Loucy (cell line): ENCODE data around the gene HTRA3.

ENCODE experiments used
- H2AFZ ChIP-seq: fragments of 200-600 bp; sonication (generic); 2 replicates; pipeline ENCODE4 v1.6.0; 2016; ENCODE audit warnings: antibody characterized with exemption, mild to moderate bottlenecking, low read length, moderate library complexity
- H3F3A ChIP-seq: fragments of 200-600 bp; 2 replicates; pipeline ENCODE4 v1.6.0; 2016; ENCODE audit warnings: antibody characterized with exemption, low read depth, mild to moderate bottlenecking
- H3K27me3 ChIP-seq: fragments of 200-600 bp; sonication (generic); 2 replicates; pipeline ENCODE4 v1.6.1; 2014; ENCODE audit warnings: low read length, mild to moderate bottlenecking; ENCODE audit not compliant: insufficient read depth, poor library complexity, severe bottlenecking
- H3K36me3 ChIP-seq: fragments of 200-600 bp; sonication (generic); 2 replicates; pipeline ENCODE4 v1.6.1; 2016; ENCODE audit warnings: low read length; ENCODE audit not compliant: insufficient read depth
- H3K4me1 ChIP-seq: fragments of 200-600 bp; sonication (generic); 2 replicates; pipeline ENCODE4 v1.5.1; 2014; ENCODE audit warnings: low read length, mild to moderate bottlenecking; ENCODE audit not compliant: insufficient read depth, poor library complexity, severe bottlenecking
- H3K4me2 ChIP-seq: fragments of 200-600 bp; sonication (generic); 2 replicates; pipeline ENCODE4 v1.6.0; 2014; ENCODE audit warnings: antibody characterized with exemption, low read length, low read depth, mild to moderate bottlenecking; ENCODE audit not compliant: poor library complexity, severe bottlenecking
- H3K4me3 ChIP-seq: fragments of 200-600 bp; sonication (generic); 2 replicates; pipeline ENCODE4 v1.5.1; 2014; ENCODE audit warnings: low read length, mild to moderate bottlenecking, mixed read lengths; ENCODE audit not compliant: poor library complexity, severe bottlenecking
- H3K79me2 ChIP-seq: fragments of 200-600 bp; sonication (generic); 2 replicates; pipeline ENCODE4 v1.6.1; 2014; ENCODE audit warnings: low read length; ENCODE audit not compliant: insufficient read depth
- H3K9ac ChIP-seq: fragments of 200-600 bp; sonication (generic); 2 replicates; pipeline ENCODE4 v1.6.0; 2014; ENCODE audit warnings: mild to moderate bottlenecking, low read depth, low read length, moderate library complexity; ENCODE audit not compliant: poor library complexity, severe bottlenecking
- H3K9me2 ChIP-seq: fragments of 200-600 bp; sonication (generic); replicated peaks from 2 replicates; pipeline ENCODE4 v1.6.1; 2016; ENCODE audit warnings: low read depth, low read length, mixed read lengths
- H3K9me3 ChIP-seq: fragments of 200-600 bp; sonication (generic); 2 replicates; pipeline ENCODE4 v1.6.1; 2014; ENCODE audit warnings: mild to moderate bottlenecking, antibody characterized with exemption, low read length, low read depth; ENCODE audit not compliant: insufficient read depth
- H4K20me1 ChIP-seq: fragments of 200-600 bp; sonication (generic); 2 replicates; pipeline ENCODE4 v1.6.0; 2014; ENCODE audit warnings: antibody characterized with exemption, low read length, mild to moderate bottlenecking; ENCODE audit not compliant: insufficient read depth, poor library complexity, severe bottlenecking
- CTCF ChIP-seq: fragments of 200-600 bp; sonication (generic); conservative IDR thresholded peaks from 2 replicates; pipeline ENCODE4 v1.5.1; 2014; ENCODE audit warnings: mild to moderate bottlenecking, antibody characterized with exemption, low read length
- EZH2phosphoT487 ChIP-seq: fragments of 200-600 bp; IDR thresholded peaks from 2 replicates; pipeline ENCODE4 v1.6.1; 2018; ENCODE audit warnings: antibody characterized with exemption, mild to moderate bottlenecking, moderate library complexity, borderline replicate concordance

Gene HTRA3

GRCh38 chr4:8238515-8239053 is 31.0 kb upstream of the HTRA3 start:
- no peaks in the 10 kb centered on the region for H4K20me1 ChIP-seq
- H3K4me1 ChIP-seq, result no peaks in the 10 kb centered on the region
- no peak overlapping the region for H2AFZ ChIP-seq
- H3K27me3 ChIP-seq, result no peaks in the 10 kb centered on the region
- peak; percentile 34; the same call in 1 of the 2 replicates for TF ChIP-seq CTCF
- TF ChIP-seq EZH2phosphoT487, result no peak
- H3K9me2 ChIP-seq, result no peaks in the 10 kb centered on the region
- peaks cover 35% of the 10 kb centered on the region; the same call in 1 of the 2 replicates for H3K36me3 ChIP-seq
- no peak overlapping the region for H3K4me3 ChIP-seq
- H3K79me2 ChIP-seq, result no peaks in the 10 kb centered on the region
- H3K4me2 ChIP-seq, result no peak overlapping the region
- no peaks in the 10 kb centered on the region for H3K9me3 ChIP-seq
- no peaks in the 10 kb centered on the region for H3F3A ChIP-seq
- H3K9ac ChIP-seq, result no peak overlapping the region

GRCh38 chr4:8239226-8239625 is 30.3 kb upstream of the HTRA3 start:
- Histone ChIP-seq H3K36me3 (peaks cover 29% of the 10 kb centered on the region; the same call in 1 of the 2 replicates), H3K9me2 (no peaks in the 10 kb centered on the region), H3K9me3 (no peaks in the 10 kb centered on the region), H4K20me1 (no peaks in the 10 kb centered on the region), H3K4me2 (no peak overlapping the region), H3K4me1 (no peaks in the 10 kb centered on the region), H3K79me2 (no peaks in the 10 kb centered on the region), H3F3A (no peaks in the 10 kb centered on the region), H3K9ac (no peak overlapping the region), H2AFZ (no peak overlapping the region), H3K4me3 (no peak overlapping the region), H3K27me3 (no peaks in the 10 kb centered on the region)
- no peak for TF ChIP-seq CTCF
- no peak for TF ChIP-seq EZH2phosphoT487

DNA sequence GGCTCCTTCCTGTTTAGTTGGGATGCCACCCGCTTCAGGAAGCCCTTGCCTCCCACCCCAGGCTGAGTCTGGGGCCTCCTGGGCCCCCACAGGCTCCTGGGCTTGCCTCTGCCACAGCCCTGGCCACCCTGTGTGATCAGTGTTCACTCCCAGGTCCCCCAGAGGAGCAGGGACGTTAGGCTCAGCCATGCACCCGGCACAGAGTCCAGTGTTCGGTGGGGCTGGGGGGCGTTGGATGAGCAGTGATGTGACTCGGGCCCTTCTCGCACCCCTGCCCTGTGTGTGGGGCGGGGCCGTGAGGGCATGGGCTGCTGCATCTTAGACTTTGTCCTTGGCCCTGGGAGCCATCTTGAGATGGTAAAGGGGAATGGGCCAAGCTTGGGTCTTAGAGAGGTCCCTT is 29.9 kb upstream of the HTRA3 start:
- no peaks in the 10 kb centered on the region for H3K9me2 ChIP-seq
- no peak overlapping the region for H3K4me2 ChIP-seq
- no peak overlapping the region for H3K9ac ChIP-seq
- H3K9me3 ChIP-seq, result no peaks in the 10 kb centered on the region
- peaks cover 25% of the 10 kb centered on the region; the same call in 1 of the 2 replicates for H3K36me3 ChIP-seq
- no peaks in the 10 kb centered on the region for H3K4me1 ChIP-seq
- H3K27me3 ChIP-seq, result no peaks in the 10 kb centered on the region
- H3F3A ChIP-seq, result no peaks in the 10 kb centered on the region
- H2AFZ ChIP-seq, result no peak overlapping the region
- TF ChIP-seq CTCF (no peak), EZH2phosphoT487 (no peak)
- H3K79me2 ChIP-seq, result no peaks in the 10 kb centered on the region
- H4K20me1 ChIP-seq, result no peaks in the 10 kb centered on the region
- no peak overlapping the region for H3K4me3 ChIP-seq
